NCI-H146 (cell line): ENCODE results near the gene SYT2.
"Not testable (repeated sequence)": the region's sequence is repeated elsewhere in the genome, so short reads cannot be mapped to it uniquely, and the experiment has no call there.

Experiments
- DNase-seq: peaks from one replicate; lab custom pipeline; 2025; lab: John Stamatoyannopoulos, UW

SYT2 gene

GRCh38 chr1:202569393-202570322 lies 140.6 kb downstream of the SYT2 start:
- no peak for DNase-seq

GRCh38 chr1:202568826-202569225 lies 141.4 kb downstream of the SYT2 start:
- DNase-seq, result no peak

- no peak for DNase-seq
These were observed 141.8 kb downstream of the SYT2 start for GRCh38 chr1:202568410-202568809.

GRCh38 chr1:202567738-202568137 lies 142.5 kb downstream of the SYT2 start:
- no peak for DNase-seq

- no peak for DNase-seq
These were observed 144.2 kb downstream of the SYT2 start for GRCh38 chr1:202565890-202566602.

- no peak for DNase-seq
These were observed 145.2 kb downstream of the SYT2 start for GRCh38 chr1:202564958-202565495.

GRCh38 chr1:202563818-202564217 lies 146.4 kb downstream of the SYT2 start:
- no peak for DNase-seq

GRCh38 chr1:202562444-202563060 lies 147.7 kb downstream of the SYT2 start:
- no peak for DNase-seq

- no peak for DNase-seq
These were observed 148.4 kb downstream of the SYT2 start for GRCh38 chr1:202561726-202562443.

GRCh38 chr1:202561240-202561639 lies 149.0 kb downstream of the SYT2 start:
- DNase-seq, result no peak

- not testable (repeated sequence) for DNase-seq
These were observed 152.6 kb downstream of the SYT2 start for GRCh38 chr1:202557662-202558061.

- DNase-seq, result not testable (repeated sequence)
These were observed 154.2 kb downstream of the SYT2 start for GRCh38 chr1:202556037-202556436.

- not testable (repeated sequence) for DNase-seq
These were observed 155.6 kb downstream of the SYT2 start for GRCh38 chr1:202554619-202555018.

- DNase-seq, result no peak
These were observed 156.7 kb downstream of the SYT2 start for GRCh38 chr1:202553560-202554038.

- not testable (repeated sequence) for DNase-seq
These were observed 157.2 kb downstream of the SYT2 start for GRCh38 chr1:202553078-202553477.

- not testable (repeated sequence) for DNase-seq
These were observed 157.6 kb downstream of the SYT2 start for GRCh38 chr1:202552615-202553014.

- no peak for DNase-seq
These were observed 158.6 kb downstream of the SYT2 start for GRCh38 chr1:202551683-202552082.

- not testable (repeated sequence) for DNase-seq
These were observed 160.2 kb downstream of the SYT2 start for GRCh38 chr1:202550088-202550487.

GRCh38 chr1:202547215-202547614 lies 163.0 kb downstream of the SYT2 start:
- no peak for DNase-seq

GRCh38 chr1:202546796-202547195 lies 163.5 kb downstream of the SYT2 start:
- not testable (repeated sequence) for DNase-seq

GRCh38 chr1:202546377-202546776 lies 163.9 kb downstream of the SYT2 start:
- DNase-seq, result not testable (repeated sequence)
